SU-DHL-6 (cell line): ENCODE measurements around the gene IL7R.

Experiments used
- EZH2phosphoT487 ChIP-seq: fragments of 200-600 bp; sonication (generic), shearing (Covaris generic); conservative IDR thresholded peaks from 2 replicates; pipeline ENCODE4 v1.6.1; 2018; ENCODE audit warnings: mild to moderate bottlenecking, antibody characterized with exemption, low read length, moderate library complexity, mixed read lengths
- TF ChIP-seq, protein P1 (sequence below): fragments of 200-600 bp; sonication (generic); IDR thresholded peaks from one replicate; pipeline ENCODE4 v1.5.1; 2017; ENCODE audit warnings: antibody characterized with exemption, mild to moderate bottlenecking, low read length, moderate library complexity; ENCODE audit not compliant: insufficient read depth, poor library complexity, severe bottlenecking

DNA sequence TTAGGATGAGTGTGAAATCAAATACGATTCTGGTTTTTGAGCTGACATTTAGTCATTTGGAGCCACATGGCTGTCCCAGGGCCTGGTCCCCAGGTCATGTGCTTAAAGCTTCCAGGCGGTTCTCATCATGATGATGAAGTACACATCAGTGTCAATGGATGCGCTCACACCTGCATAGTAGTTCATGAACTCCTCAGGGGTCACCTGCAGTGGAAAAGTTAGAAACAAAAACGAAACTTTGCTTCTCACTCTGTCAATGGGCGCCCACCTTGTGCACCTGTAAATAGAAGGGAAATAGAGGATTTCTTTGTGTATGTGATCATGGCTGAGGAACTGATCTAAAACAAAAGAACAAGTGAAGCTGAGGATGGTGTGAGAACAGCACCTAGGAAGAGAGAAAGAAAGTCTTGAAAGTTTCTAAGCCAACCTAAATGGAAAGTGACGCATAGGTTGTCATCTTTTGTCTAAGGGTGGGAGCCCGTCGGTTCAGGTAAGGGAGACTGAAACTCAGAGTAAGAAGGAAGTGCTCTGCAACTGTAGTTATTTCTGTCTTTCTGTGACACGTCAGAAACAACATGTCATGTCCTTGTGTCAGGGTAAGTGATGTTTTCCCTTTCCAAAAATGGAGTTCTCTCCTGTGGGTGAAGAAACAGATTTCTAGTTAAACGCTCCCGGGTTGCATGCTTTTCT, 47.9 kb downstream of the IL7R start:
- TF ChIP-seq, protein P1, sequence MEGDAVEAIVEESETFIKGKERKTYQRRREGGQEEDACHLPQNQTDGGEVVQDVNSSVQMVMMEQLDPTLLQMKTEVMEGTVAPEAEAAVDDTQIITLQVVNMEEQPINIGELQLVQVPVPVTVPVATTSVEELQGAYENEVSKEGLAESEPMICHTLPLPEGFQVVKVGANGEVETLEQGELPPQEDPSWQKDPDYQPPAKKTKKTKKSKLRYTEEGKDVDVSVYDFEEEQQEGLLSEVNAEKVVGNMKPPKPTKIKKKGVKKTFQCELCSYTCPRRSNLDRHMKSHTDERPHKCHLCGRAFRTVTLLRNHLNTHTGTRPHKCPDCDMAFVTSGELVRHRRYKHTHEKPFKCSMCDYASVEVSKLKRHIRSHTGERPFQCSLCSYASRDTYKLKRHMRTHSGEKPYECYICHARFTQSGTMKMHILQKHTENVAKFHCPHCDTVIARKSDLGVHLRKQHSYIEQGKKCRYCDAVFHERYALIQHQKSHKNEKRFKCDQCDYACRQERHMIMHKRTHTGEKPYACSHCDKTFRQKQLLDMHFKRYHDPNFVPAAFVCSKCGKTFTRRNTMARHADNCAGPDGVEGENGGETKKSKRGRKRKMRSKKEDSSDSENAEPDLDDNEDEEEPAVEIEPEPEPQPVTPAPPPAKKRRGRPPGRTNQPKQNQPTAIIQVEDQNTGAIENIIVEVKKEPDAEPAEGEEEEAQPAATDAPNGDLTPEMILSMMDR: no peak
- TF ChIP-seq EZH2phosphoT487: no peak
